Smooth muscle cell (in vitro differentiated cells): ENCODE results near the gene MTREX. TPM values are rescaled to one million over a fixed set of nuclear protein-coding genes. Genes with fewer than 3 reads are reported as not detected.

ENCODE experiments used
- DNase-seq: peaks from one replicate; lab custom pipeline; 2025; ENCODE audit not compliant: unreplicated experiment; lab: John Stamatoyannopoulos, UW
- H2AFZ ChIP-seq: fragments of 200-600 bp; sonication (generic); 2 replicates; pipeline ENCODE4 v1.6.0; 2016; ENCODE audit warnings: antibody characterized with exemption, low read depth, mild to moderate bottlenecking
- H3F3A ChIP-seq: fragments of 200-600 bp; sonication (generic); 2 replicates; pipeline ENCODE4 v1.6.0; 2017; ENCODE audit warnings: antibody characterized with exemption, low read depth
- H3K27ac ChIP-seq: fragments of 200-600 bp; sonication (generic); 2 replicates; pipeline ENCODE4 v1.5.1; 2016; ENCODE audit warnings: low read depth, mild to moderate bottlenecking
- H3K27me3 ChIP-seq: fragments of 200-600 bp; sonication (generic); 2 replicates; pipeline ENCODE4 v1.6.1; 2016; ENCODE audit warnings: low read depth, mild to moderate bottlenecking
- H3K36me3 ChIP-seq: fragments of 200-600 bp; sonication (generic); 2 replicates; pipeline ENCODE4 v1.5.1; 2016; ENCODE audit warnings: low read depth
- H3K4me1 ChIP-seq: fragments of 200-600 bp; sonication (generic); 2 replicates; pipeline ENCODE4 v1.5.1; 2016; ENCODE audit warnings: low read depth
- H3K4me2 ChIP-seq: fragments of 200-600 bp; sonication (generic); 2 replicates; pipeline ENCODE4 v1.6.0; 2016; ENCODE audit warnings: mild to moderate bottlenecking
- H3K4me3 ChIP-seq: fragments of 200-600 bp; sonication (generic); 2 replicates; pipeline ENCODE4 v1.5.1; 2016; ENCODE audit warnings: mild to moderate bottlenecking
- H3K79me2 ChIP-seq: fragments of 200-600 bp; sonication (generic); 2 replicates; pipeline ENCODE4 v1.6.0; 2016; ENCODE audit warnings: low read depth, mild to moderate bottlenecking
- H3K9ac ChIP-seq: fragments of 200-600 bp; sonication (generic); 2 replicates; pipeline ENCODE4 v1.6.0; 2016; ENCODE audit warnings: low read depth
- H3K9me3 ChIP-seq: fragments of 200-600 bp; sonication (generic); replicated peaks from 2 replicates; pipeline ENCODE4 v1.5.1; 2016; ENCODE audit warnings: low read depth
- H4K20me1 ChIP-seq: fragments of 200-600 bp; sonication (generic); 2 replicates; pipeline ENCODE4 v1.6.0; 2016; ENCODE audit warnings: low read depth
- CTCF ChIP-seq: fragments of 200-600 bp; sonication (generic); IDR thresholded peaks from 2 replicates; pipeline ENCODE4 v1.5.1; 2017; ENCODE audit warnings: borderline replicate concordance, mild to moderate bottlenecking, antibody characterized with exemption; ENCODE audit not compliant: insufficient read depth, poor library complexity, severe bottlenecking
- WGBS: methylation state at CpG from one replicate; pipeline ENCODE4 v1.1.7; 2016; ENCODE audit warnings: low lambda C conversion rate; 5-methylcytosine and 5-hydroxymethylcytosine counted together
- polyA plus RNA-seq: library from polyadenylated mRNA; unstranded; fragments of >200 nt; fragmentation: Nextera tagmentation; extraction: Ambion mirVana; gene quantifications from 2 replicates; pipeline ENCODE4 v1.2.1, GENCODE V29; 2016
- total RNA-seq: library from RNA; depleted of rRNA; stranded (reverse); fragments of >200 nt; gene quantifications from 2 replicates; pipeline ENCODE4 v1.2.3, GENCODE V29; 2014

Gene MTREX
- total and polyA plus RNA-seq, 2 experiments from 2014 or later, result 20.7 to 93.9 TPM

- Histone ChIP-seq H3K4me1 (no peaks in the 10 kb centered on the region), H3F3A (no peaks in the 10 kb centered on the region), H3K79me2 (peaks cover 28% of the 10 kb centered on the region), H4K20me1 (peaks cover 15% of the 10 kb centered on the region), H3K27me3 (no peaks in the 10 kb centered on the region), H3K9me3 (peaks cover 3% of the 10 kb centered on the region), H3K27ac (no peak overlapping the region), H2AFZ (no peak overlapping the region), H3K9ac (no peak overlapping the region), H3K4me3 (no peak overlapping the region), H3K36me3 (peaks cover 45% of the 10 kb centered on the region), H3K4me2 (no peak overlapping the region)
- DNase-seq, result no peak
- TF ChIP-seq CTCF, result no peak
- 96% methylated on average over 1 of the region's 1 CpG for WGBS
Measured at GRCh38 chr5:55294935-55295334, 12.9 kb upstream of the MTREX start.

GRCh38 chr5:55300890-55301289 is 6.9 kb upstream of the MTREX start:
- H3K4me3 ChIP-seq, result no peak overlapping the region
- no peak for DNase-seq
- no peak overlapping the region for H3K9ac ChIP-seq
- peaks cover 78% of the 10 kb centered on the region for H3K79me2 ChIP-seq
- no peak overlapping the region for H3K4me2 ChIP-seq
- H3K27me3 ChIP-seq, result no peaks in the 10 kb centered on the region
- peaks cover 3% of the 10 kb centered on the region for H3K9me3 ChIP-seq
- H2AFZ ChIP-seq, result no peak overlapping the region
- peaks cover 28% of the 10 kb centered on the region for H4K20me1 ChIP-seq
- 97% methylated on average over 2 of the region's 2 CpGs for WGBS
- peaks cover 8% of the 10 kb centered on the region for H3F3A ChIP-seq
- H3K36me3 ChIP-seq, result peaks cover 9% of the 10 kb centered on the region
- peaks cover 17% of the 10 kb centered on the region for H3K4me1 ChIP-seq
- TF ChIP-seq CTCF, result no peak
- no peak overlapping the region for H3K27ac ChIP-seq

GRCh38 chr5:55303238-55303690 is 4.5 kb upstream of the MTREX start:
- DNase-seq, result no peak
- H3K4me2 ChIP-seq, result peak overlapping the region; percentile 60
- H3K36me3 ChIP-seq, result no peaks in the 10 kb centered on the region
- no peak overlapping the region for H3K9ac ChIP-seq
- no peaks in the 10 kb centered on the region for H3K27me3 ChIP-seq
- H3K27ac ChIP-seq, result peak overlapping the region; percentile 64
- H3K9me3 ChIP-seq, result no peaks in the 10 kb centered on the region
- peaks cover 81% of the 10 kb centered on the region for H3K79me2 ChIP-seq
- H2AFZ ChIP-seq, result no peak overlapping the region
- H3K4me3 ChIP-seq, result no peak overlapping the region
- peaks cover 29% of the 10 kb centered on the region for H4K20me1 ChIP-seq
- peaks cover 8% of the 10 kb centered on the region for H3F3A ChIP-seq
- WGBS, result 53% methylated on average over 4 of the region's 4 CpGs
- no peak for TF ChIP-seq CTCF
- peaks cover 24% of the 10 kb centered on the region for H3K4me1 ChIP-seq

- H3K27ac ChIP-seq, result peak overlapping the region; percentile 64
- H3K4me3 ChIP-seq, result no peak overlapping the region
- H3K4me1 ChIP-seq, result peaks cover 35% of the 10 kb centered on the region
- 93% methylated on average over 6 of the region's 6 CpGs for WGBS
- no peaks in the 10 kb centered on the region for H3K36me3 ChIP-seq
- H3K9ac ChIP-seq, result no peak overlapping the region
- H4K20me1 ChIP-seq, result peaks cover 22% of the 10 kb centered on the region
- peaks cover 8% of the 10 kb centered on the region for H3F3A ChIP-seq
- DNase-seq, result no peak
- TF ChIP-seq CTCF, result no peak
- H3K4me2 ChIP-seq, result peak overlapping the region; percentile 93
- H2AFZ ChIP-seq, result no peak overlapping the region
- H3K27me3 ChIP-seq, result no peaks in the 10 kb centered on the region
- H3K79me2 ChIP-seq, result peaks cover 85% of the 10 kb centered on the region
- H3K9me3 ChIP-seq, result no peaks in the 10 kb centered on the region
Measured at GRCh38 chr5:55304584-55304983, 3.2 kb upstream of the MTREX start.
